ENCODE results near the gene PTBP1. TPM values are rescaled to one million over a fixed set of nuclear protein-coding genes. Genes with fewer than 3 reads are reported as not detected.
"Not testable (repeated sequence)": the region's sequence is repeated elsewhere in the genome, so short reads cannot be mapped to it uniquely, and the experiment has no call there.

Gene PTBP1
- total RNA-seq, 1 donor from 2014 or later: 550 TPM

DNA sequence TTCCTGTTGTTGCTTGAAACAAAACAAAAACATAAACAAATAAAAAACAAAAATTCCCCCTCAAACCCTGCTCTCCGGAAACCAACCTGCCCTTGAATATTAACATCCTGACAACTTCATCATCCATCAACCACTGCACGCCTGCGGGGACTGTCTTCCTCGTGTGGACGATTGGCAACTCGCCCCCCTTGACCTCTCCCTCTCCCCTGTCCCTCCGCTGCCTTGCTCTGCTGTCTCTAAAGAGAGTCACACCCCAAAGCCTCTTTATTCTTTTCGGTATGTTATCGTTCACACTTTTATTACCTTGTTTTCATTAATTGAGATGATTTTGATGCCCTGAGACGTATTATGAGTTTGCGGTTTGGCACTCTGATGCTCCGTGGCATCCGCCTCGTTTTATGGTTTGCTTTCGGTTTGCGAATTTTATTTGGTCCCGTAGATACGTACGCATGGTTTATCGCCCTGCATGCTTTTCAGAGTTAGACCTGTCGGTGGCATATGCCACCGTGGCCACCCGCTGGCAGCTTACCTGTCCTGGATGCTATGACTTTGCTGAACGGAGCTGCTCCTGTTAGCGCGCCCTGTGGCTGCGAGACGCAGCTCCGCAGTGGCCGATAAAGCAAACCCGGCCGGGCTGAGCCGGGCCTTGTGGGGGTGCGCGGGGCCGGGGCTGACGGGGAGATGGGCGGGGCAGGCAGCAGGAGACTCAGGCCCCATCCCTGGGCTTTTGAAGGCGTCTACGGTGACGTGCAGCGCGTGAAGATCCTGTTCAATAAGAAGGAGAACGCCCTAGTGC lies 10.6 kb downstream of the PTBP1 start:
- intact Hi-C loops (cut with micrococcal nuclease): no loop called here

DNA sequence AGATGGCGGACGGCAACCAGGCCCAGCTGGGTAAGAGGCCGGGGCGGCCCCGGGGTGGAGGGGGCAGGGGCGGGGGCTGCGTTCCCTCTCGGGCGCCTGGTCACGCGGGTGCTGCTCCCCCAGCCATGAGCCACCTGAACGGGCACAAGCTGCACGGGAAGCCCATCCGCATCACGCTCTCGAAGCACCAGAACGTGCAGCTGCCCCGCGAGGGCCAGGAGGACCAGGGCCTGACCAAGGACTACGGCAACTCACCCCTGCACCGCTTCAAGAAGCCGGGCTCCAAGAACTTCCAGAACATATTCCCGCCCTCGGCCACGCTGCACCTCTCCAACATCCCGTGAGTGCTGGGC lies 11.1 kb downstream of the PTBP1 start:
- intact Hi-C loops (cut with micrococcal nuclease): no loop called here

DNA sequence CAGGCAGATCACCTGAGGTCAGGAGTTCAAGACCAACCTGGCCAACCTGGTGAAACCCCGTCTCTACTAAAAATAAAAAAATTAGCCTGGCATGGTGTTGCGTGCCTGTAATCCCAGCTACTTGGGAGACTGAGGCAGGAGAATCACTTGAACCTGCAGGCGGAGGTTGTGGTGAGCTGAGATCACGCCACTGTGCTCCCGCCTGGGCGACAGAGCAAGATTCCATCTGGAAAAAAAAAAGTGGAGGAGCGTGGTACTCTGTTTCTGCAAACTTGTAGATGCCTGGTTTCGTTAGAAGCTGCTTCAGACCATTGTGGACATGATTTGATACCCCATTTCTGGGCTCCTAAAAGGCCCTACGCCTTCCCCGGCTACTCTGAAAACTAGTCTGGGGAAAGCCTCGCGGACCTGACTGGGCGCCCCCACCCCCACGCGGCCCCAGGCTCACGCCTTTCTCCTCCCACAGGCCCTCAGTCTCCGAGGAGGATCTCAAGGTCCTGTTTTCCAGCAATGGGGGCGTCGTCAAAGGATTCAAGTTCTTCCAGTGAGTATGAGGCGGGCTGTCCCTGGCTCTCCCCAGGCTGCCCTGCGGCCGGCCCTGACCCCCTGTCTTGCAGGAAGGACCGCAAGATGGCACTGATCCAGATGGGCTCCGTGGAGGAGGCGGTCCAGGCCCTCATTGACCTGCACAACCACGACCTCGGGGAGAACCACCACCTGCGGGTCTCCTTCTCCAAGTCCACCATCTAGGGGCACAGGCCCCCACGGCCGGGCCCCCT lies 13.0 kb downstream of the PTBP1 start:
- intact Hi-C loops (cut with micrococcal nuclease): no loop called here

DNA sequence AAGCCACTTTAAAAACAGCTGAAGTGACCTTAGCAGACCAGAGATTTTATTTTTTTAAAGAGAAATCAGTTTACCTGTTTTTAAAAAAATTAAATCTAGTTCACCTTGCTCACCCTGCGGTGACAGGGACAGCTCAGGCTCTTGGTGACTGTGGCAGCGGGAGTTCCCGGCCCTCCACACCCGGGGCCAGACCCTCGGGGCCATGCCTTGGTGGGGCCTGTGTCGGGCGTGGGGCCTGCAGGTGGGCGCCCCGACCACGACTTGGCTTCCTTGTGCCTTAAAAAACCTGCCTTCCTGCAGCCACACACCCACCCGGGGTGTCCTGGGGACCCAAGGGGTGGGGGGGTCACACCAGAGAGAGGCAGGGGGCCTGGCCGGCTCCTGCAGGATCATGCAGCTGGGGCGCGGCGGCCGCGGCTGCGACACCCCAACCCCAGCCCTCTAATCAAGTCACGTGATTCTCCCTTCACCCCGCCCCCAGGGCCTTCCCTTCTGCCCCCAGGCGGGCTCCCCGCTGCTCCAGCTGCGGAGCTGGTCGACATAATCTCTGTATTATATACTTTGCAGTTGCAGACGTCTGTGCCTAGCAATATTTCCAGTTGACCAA lies 13.7 kb downstream of the PTBP1 start:
- intact Hi-C loops (cut with micrococcal nuclease): no loop called here

DNA sequence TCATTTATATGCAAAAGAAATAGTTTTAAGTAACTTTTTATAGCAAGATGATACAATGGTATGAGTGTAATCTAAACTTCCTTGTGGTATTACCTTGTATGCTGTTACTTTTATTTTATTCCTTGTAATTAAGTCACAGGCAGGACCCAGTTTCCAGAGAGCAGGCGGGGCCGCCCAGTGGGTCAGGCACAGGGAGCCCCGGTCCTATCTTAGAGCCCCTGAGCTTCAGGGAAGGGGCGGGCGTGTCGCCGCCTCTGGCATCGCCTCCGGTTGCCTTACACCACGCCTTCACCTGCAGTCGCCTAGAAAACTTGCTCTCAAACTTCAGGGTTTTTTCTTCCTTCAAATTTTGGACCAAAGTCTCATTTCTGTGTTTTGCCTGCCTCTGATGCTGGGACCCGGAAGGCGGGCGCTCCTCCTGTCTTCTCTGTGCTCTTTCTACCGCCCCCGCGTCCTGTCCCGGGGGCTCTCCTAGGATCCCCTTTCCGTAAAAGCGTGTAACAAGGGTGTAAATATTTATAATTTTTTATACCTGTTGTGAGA lies 14.3 kb downstream of the PTBP1 start:
- intact Hi-C loops (cut with micrococcal nuclease): no loop called here

DNA sequence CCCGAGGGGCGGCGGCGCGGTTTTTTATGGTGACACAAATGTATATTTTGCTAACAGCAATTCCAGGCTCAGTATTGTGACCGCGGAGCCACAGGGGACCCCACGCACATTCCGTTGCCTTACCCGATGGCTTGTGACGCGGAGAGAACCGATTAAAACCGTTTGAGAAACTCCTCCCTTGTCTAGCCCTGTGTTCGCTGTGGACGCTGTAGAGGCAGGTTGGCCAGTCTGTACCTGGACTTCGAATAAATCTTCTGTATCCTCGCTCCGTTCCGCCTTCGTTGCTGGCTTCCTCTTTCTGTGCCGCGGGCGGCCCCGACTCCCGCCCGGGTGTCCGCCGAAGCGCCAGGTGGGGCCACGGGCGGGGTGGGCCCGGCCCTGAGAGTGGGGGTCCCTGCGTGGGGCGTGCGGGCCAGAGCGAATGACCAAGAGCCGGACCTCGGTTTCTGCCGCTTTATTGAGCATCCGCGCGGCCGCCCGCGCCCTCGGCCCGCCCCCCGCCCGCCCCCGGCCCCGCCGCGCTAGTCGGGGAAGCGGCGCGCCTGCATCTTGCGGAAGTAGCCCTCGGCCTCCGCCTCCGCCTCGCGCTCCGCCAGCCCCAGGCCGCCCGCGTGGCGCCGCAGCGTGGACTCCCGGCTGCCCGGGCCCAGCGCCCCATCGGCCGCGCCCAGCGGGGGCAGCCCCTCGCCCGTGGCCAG lies 14.9 kb downstream of the PTBP1 start:
- intact Hi-C loops (cut with micrococcal nuclease): no loop called here

DNA sequence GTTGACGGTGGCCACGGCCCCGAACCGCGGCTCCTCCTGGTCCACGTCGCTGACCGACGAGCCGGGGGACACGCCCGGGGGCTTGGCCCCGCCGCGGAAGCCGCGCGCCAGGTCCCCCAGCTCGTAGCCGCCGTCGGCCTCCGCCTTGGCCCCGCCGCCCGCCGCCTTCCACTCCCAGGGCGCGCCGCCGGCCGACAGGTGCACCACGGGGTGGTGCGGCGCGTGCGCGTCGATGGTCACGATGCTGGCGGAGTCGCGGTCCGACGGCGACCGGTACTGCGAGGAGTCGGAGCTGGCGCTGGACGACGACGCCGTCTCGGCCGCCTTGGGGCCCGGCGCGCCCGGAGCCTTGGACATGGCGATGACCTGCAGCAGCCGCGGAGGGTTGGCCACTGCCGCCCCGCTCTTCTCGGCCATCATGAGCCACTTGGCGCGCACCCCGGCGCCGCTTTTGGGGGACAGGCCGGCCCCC lies 15.5 kb downstream of the PTBP1 start:
- intact Hi-C loops (cut with micrococcal nuclease): no loop called here

DNA sequence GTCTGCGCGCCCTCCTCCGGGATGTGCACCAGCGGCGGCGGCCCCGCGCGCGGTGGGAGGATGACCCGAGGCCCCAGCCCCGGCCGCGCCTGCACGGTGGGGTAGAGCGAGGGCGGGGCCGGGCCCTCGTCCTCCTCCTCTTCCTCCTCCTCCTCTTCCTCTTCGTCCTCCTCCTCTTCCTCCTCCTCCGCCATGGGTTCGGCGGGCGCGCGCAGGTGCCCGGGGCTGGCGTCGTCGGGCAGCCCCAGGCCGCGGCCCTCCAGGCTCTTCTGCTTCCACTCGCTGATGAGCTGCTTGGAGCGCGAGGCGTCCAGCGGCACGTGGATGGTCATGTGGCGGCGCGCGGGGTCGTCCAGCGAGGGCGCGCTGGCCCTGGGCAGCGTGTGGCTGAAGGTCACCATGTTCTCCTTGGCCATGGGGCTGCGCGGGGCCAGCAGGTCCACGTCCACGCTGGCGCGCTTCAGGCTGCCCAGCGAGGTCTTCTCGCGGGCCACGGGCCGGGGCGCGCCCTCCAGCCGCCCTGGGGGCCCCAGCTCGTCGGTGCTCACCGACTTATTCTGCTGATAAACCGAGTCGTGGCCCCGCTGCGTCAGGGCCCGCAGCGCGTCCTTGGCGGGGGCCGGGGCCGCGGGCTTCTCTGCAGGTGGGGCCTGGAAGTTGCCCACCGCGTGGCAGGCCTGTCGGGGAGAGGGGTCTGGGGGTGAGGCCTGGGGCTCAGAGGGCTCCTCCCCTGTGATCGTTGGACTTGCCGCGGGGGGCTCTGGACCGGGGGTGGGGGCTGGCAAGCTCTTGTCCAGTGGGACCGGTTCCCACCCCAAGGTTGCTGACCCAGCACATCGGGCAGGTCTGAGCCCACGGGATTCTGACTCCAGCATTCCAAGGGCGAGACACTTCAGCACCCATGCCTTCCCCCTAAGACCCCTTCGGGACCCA lies 16.2 kb downstream of the PTBP1 start:
- intact Hi-C loops (cut with micrococcal nuclease): no loop called here

DNA sequence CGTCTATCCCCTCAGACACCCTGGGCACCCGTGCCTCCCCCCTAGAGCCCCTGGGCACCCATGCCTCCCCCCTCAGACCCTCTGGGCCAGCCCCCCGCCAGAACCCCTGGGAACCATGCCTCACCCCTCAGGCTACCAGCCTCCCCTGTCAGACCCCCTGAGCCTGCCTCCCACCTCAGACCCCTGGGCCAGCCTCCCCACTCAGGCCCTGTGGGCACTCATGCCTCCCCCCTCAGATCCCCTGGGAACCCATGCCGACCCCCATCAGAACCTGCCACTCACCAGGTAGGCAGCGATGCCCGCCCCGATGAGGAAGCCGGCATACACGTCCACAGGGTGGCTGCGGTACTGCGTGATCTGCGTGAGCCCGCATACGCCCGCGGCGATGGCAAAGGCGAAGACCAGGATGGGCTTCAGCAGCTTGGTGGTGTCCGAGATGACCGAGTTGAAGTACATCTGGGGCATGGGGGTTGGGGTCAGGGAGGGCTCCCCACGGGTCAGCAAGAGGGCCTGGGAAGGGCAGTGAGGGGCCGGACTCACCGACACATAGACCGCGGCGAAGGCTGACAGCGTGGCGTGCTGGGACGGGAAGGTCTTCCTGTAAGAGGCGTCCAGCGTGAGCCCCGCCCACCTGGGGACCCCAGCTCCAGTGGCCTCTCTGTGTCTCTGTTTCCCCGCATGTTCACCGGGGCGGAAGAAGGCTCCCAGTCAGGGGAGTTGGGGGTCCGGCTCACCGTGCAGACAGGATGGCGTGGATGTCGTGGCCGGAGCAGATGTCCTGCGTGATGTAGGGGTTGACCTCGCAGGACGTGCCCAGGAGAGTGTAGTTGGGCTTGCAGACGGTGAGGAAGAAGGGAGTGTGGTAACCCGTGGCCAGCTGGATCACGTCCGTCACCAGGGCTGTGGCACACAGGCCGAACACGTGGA lies 17.2 kb downstream of the PTBP1 start:
- intact Hi-C loops (cut with micrococcal nuclease): no loop called here

DNA sequence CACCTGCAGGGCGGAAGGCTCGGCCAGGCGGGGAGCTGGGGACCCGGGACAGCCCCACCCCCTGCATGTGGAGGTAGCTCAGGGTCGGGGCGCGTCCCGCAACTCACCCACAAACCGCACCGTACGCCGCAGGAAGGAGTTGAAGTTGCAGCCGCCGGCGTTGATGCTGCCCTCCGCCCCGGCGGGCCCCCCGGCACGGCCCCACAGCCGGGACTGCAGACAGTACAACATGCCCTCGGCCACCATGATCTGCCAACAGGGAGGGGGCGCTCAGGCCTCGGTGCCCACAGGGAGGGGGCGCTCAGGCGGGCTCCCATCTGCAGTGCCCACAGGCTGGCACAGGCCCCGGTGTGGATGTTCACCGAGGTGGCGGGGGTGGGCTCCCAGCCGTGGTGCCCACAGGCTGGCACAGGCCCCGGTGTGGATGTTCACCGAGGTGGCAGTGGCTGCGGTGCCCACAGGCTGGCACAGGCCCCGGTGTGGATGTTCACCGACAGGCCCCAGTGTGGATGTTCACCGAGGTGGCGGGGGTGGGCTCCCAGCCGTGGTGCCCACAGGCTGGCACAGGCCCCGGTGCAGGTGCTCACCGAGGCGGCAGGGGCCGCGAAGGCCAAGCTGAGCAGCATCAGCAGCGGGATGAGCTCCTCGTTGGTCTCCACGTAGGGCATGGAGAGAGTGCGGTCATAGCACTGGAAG lies 18.0 kb downstream of the PTBP1 start:
- intact Hi-C loops (cut with micrococcal nuclease): no loop called here

DNA sequence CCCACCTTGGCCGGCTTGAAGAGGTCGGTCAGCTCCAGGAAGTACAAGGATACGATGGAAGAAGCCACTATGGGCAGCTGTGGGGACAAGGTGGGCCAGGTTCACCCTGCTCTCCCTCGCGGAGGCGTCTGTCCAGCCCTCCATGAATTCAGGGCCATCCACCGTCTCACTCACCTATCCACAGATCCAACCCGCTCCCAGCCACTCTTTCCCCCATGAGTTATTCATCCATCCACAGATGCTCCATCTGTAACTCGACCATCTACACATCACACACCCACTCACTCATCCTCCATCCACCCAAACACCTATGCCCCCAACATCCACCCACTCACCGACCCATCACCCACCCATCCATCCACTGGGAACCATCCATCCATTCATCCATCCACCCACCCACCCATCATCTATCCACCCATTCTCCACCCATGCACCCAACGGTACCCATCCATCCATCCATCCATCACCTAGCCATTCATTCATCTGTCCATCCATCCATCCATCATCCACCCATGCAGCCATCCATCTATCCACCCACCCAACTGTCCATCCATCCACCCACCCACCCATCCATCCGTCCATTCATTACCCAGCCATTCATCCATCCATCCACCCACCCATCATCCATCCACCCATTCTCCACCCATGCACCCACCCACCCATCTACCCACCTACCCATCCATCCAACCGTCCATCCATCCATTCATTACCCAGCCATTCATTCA lies 18.7 kb downstream of the PTBP1 start:
- intact Hi-C loops (cut with micrococcal nuclease): no loop called here

DNA sequence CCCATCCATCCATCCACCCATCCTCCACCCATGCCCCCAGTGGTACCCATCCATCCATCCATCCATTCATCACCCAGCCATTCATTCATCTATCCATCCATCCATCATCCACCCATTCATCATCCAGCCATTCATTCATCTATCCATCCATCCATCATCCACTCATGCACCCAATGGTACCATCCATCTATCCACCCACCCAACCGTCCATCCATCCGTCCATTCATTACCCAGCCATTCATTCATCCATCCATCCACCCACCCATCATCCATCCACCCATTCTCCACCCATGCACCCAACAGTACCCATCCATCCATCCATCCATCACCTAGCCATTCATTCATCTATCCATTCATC lies 19.2 kb downstream of the PTBP1 start:
- intact Hi-C loops (cut with micrococcal nuclease): no loop called here

DNA sequence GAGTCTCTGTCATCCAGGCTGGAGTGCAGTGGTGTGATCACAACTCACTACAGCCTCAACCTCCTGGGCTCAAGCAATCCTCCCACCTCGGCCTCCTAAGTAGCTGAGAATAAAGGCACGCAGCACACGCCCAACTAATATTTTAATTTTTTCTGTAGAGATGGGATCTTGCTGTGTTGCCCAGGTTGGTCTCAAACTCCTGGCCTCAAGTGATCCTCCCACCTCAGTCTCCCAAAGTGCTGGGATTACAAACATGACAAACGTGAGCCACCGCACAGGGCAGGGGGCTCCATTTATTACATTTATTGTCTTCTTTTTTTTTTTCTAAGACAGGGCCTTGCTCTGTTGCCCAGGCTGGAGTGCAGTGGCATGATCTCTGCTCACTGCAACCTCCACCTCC lies 23.0 kb downstream of the PTBP1 start:
- intact Hi-C loops (cut with micrococcal nuclease): not testable (repeated sequence)

DNA sequence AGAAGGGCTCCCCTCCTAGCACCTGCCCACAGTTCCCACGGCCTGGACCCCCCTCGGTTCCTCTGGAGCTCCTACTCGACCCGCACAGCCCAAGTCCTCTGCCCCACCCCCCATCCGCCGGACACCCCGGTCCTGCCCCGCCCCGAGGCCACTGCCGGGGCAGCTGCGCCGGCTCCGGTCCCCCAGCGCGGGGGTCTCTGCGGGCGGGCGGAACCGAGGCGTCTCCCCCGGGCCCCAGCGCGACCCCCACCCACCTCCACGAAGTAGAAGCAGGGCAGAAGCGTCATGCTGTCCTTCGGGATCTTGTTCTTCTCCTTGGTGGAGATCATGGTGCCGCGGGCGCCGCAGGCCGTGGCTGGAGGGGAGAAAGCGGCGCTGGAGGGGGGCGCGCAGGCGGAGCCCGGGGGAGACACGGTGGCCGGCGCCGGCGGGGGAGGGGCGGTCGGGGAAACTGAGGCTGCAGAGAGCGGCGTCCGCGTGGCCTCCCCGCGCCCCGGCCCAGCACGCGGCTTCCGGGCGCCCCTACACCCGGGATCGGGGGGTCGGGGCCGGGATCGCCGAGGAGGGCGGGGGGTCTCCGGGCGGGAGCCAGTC lies 24.1 kb downstream of the PTBP1 start:
- intact Hi-C loops (cut with micrococcal nuclease): no loop called here

DNA sequence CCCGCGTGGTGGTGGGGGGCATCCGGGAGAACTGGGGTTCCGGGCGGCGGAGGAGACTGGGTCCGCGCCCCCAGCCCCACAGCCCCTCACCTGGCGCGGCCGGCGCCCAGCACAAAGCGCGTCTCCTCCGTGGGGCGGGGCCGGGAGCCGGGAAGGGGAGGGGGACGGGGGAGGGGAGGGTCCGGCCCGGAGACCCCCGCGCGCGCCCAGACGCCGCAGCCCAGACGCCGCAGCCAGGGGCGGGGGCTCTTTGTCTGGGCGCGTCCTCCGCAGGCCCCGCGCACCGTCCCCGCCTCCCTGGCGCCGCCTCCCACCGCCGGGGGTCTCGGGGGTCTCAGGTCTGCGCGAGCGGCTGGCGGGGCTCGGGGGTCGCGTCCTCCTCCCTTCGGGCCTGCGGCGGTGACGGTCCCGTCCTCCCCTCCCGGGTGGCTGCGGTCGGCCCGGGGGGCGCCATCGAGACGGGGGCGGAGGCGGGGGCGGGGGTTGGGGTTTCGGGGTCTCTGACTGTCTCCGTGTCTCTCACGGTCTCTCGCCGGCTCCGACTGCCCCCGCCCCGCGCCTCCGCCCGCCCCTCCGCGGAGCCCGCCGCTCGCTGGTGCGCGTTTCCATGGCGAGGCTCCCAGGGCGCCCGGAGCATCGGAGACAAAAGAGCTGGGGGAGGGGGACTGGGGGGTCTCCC lies 24.7 kb downstream of the PTBP1 start, which contains the start of gene PLPPR3:
PLPPR3 (minus strand) TSS at position 131 of the 679 bp plus-strand sequence. CDS start 396 bp downstream, outside the sequence.
- intact Hi-C loops (cut with micrococcal nuclease): no loop called here

DNA sequence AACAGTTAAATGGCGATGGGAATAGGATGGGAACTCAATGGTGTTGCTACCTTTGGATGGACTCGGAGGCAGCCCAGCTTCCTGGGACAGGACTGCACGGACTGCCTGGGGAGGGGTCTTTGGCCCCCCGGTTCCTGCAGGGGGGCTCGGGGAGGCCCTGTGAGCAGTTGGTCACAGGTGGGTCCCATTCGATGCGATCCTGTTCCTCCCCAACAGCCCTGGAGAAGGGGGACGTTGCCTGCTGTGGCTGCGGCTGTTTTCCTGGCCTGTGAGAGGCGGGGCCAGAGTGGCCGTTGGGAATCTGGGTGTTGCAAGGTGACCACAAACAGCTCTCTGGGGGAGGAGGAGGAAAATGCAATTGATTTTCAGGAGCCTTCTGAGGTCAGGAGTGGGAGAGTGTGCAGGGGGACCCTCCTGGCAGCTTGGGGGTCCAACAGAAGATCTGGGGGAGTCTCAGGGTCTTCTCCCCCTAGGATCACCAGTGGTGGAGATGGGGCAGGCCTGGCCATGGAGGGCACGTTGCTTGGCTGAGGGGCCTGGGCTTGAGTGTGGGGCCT lies 26.4 kb downstream of the PTBP1 start:
- intact Hi-C loops (cut with micrococcal nuclease): no loop called here

DNA sequence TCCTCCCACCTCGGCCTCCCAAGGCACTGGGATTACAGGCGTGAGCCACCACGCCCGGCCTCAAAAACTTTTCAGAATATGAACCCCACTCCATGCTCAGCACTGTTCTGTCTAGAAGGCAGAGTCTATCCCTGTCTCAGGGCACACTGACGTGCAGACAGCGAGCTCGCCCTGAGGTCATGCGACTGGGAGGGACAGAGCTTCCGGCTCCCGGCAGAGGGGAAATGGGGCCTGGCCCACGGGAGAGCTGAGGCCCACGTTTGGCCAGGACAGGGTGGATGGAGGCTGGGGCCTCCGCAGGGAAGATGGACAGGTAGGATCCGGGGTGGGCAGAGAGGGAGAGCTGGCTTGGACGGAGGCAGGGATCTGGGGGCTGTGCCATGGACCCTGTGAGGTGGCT lies 27.6 kb downstream of the PTBP1 start:
- intact Hi-C loops (cut with micrococcal nuclease): no loop called here

Data from T-helper 1 cell treated with Interleukin-12 subunit alpha and Interleukin-12 subunit beta and Interleukin-4 antibody, amounts not matched to agents 30 ng/mL and 1 ng/mL, for 36 hours (primary cell).